ENCODE results near the gene LCA5.

DNA sequence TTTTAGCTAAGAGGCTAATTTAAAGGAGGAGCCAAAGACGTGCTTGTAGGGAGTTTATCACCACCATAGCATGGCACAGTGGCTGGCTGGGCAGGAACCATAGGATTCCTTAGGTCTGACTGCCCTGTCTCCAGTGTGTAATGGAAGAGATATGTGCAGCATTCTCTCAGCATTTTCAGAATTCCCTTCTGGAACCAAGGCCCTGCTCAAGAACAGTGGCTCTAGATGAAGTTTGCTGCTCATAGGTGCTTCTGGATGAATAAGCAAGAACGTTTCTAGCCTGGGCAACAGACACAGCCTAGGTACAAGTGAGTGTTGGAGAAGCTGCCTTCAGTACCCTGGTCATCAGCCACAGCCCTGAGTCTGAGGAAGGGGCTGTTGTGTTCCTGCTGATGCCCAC is 69.1 kb downstream of the LCA5 start:
- TF ChIP-seq, protein P1, sequence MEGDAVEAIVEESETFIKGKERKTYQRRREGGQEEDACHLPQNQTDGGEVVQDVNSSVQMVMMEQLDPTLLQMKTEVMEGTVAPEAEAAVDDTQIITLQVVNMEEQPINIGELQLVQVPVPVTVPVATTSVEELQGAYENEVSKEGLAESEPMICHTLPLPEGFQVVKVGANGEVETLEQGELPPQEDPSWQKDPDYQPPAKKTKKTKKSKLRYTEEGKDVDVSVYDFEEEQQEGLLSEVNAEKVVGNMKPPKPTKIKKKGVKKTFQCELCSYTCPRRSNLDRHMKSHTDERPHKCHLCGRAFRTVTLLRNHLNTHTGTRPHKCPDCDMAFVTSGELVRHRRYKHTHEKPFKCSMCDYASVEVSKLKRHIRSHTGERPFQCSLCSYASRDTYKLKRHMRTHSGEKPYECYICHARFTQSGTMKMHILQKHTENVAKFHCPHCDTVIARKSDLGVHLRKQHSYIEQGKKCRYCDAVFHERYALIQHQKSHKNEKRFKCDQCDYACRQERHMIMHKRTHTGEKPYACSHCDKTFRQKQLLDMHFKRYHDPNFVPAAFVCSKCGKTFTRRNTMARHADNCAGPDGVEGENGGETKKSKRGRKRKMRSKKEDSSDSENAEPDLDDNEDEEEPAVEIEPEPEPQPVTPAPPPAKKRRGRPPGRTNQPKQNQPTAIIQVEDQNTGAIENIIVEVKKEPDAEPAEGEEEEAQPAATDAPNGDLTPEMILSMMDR (IDR thresholded peaks at IDR 0.05) = no peak
- no peak for TF ChIP-seq POLR2A (IDR thresholded peaks at IDR 0.05)
